Subcutaneous abdominal adipose tissue (tissue), 5 donors: ENCODE results near the gene IRF2.

Source experiments
- H3K27ac ChIP-seq: one replicate; pipeline ENCODE4 v1.7.0; 2013; ENCODE audit warnings: low read depth, mild to moderate bottlenecking, inconsistent platforms, low read length, moderate library complexity
- H3K27me3 ChIP-seq, 5 donors: one replicate each; pipeline ENCODE4 v1.7.0; 2013; ENCODE audit warnings: low read length in 5 of 5, inconsistent platforms in 1 of 5; ENCODE audit not compliant: control insufficient read depth in 5 of 5, insufficient read depth in 4 of 5
- H3K36me3 ChIP-seq, 5 donors: one replicate each; pipeline ENCODE4 v1.7.0; 2013; ENCODE audit warnings: low read length in 5 of 5; ENCODE audit not compliant: control insufficient read depth in 5 of 5, insufficient read depth in 5 of 5
- H3K4me1 ChIP-seq, 5 donors: one replicate each; pipeline ENCODE4 v1.7.0; 2013; ENCODE audit warnings: low read length in 5 of 5, mild to moderate bottlenecking in 3 of 5, moderate library complexity in 1 of 5; ENCODE audit not compliant: control insufficient read depth in 5 of 5, insufficient read depth in 5 of 5
- H3K4me3 ChIP-seq, 5 donors: one replicate each; pipeline ENCODE4 v1.7.0; 2013; ENCODE audit warnings: low read length in 5 of 5, low read depth in 1 of 5
- H3K9ac ChIP-seq, 5 donors: one replicate each; pipeline ENCODE4 v1.7.0; 2013; ENCODE audit warnings: low read length in 5 of 5, mild to moderate bottlenecking in 4 of 5, moderate library complexity in 3 of 5
- H3K9me3 ChIP-seq, 5 donors: one replicate each; pipeline ENCODE4 v1.7.0; 2013; ENCODE audit warnings: low read length in 5 of 5; ENCODE audit not compliant: control insufficient read depth in 5 of 5
- donor health status: healthy.
- donor health status: healthy.
- donor health status: healthy.
- donor health status: healthy.
- donor health status: healthy.

IRF2 gene

GRCh38 chr4:184395971-184396391 lies 78.4 kb downstream of the IRF2 start:
- Histone ChIP-seq H3K9ac (peak overlapping the region in 1 of 5 donors; percentile 3), H3K4me1 (peaks cover 5 to 50% (median 46%) of the 10 kb centered on the region in 5 donors), H3K27ac (no peak overlapping the region), H3K36me3 (peaks cover 0 to 65% (median 50%) of the 10 kb centered on the region in 5 donors), H3K4me3 (no peak overlapping the region), H3K9me3 (no peaks in the 10 kb centered on the region), H3K27me3 (no peaks in the 10 kb centered on the region)

DNA sequence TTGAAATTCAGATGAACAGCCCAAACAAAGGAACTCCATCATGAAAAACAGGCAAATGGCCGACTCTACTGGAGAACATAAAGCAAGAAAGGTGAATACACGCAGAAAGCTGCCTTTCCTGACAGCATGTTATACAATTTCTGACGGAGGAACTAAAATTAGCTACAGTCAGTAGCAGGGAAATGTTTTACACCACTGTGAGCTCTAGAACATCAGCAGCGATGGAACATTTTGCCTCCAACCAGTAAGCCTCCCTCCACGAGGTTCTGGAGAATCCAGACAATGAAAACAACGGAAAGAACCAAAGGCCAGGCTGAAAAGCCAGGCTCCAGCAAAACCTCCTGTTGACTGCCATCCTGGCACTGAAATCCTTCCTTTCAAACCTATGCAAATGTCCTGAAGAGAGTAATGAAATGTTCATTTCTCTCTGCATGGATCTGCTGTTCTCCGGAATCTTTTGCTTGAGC lies 78.9 kb downstream of the IRF2 start:
- Histone ChIP-seq H3K4me3 (no peak overlapping the region), H3K4me1 (peaks cover 5 to 49% (median 48%) of the 10 kb centered on the region in 5 donors), H3K27ac (no peak overlapping the region), H3K36me3 (peaks cover 0 to 69% (median 55%) of the 10 kb centered on the region in 5 donors), H3K27me3 (no peaks in the 10 kb centered on the region), H3K9ac (peak overlapping the region in 1 of 5 donors; percentile 3), H3K9me3 (no peaks in the 10 kb centered on the region)

DNA sequence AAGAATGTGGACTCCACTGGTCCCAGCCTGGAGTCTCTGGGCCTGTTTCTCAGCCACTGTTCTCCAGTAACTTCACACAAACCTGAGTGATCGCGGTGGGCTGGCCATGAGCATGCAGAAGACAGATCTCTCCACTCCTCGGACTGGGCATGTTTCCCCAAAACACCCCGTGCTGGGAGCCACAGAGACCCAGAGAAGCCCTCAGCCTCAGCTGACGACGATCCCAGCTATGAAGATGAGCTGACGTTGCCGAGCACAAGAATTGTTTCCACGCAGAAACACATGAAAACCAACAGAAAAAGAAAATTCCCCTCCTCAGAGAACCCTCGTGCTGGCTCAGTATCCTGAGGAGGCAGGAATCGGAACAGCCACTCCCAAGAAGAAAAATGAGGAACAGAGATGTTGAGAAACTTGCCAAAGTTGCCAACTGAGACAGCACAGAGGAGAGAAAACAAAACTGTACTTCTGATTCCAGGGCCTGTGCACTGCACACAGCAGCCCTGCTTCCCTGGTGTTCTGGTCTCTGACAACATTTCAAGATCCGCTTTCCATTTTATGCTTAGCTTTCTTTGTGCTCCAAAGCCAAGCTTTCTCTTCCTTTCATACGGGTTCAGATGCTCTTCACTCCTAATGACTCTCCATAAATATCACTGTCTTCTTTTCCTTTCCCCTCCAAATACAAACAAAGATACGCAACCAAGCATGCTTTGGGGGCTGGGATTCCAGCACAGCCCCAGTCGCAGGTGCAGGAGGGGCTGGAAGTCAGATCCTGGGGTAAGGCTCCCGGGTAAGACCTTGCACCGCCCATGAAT lies 81.4 kb downstream of the IRF2 start:
- H3K27ac ChIP-seq = peak overlapping the region; percentile 73
- no peaks in the 10 kb centered on the region for H3K9me3 ChIP-seq
- H3K4me3 ChIP-seq = peak overlapping the region; percentile 25 to 61 (median 29)
- peaks cover 5 to 53% (median 48%) of the 10 kb centered on the region in 5 donors for H3K4me1 ChIP-seq
- peaks cover 0 to 77% (median 71%) of the 10 kb centered on the region in 5 donors for H3K36me3 ChIP-seq
- H3K9ac ChIP-seq = peak overlapping the region in 2 of 5 donors; percentile 28 to 43
- H3K27me3 ChIP-seq = no peaks in the 10 kb centered on the region

DNA sequence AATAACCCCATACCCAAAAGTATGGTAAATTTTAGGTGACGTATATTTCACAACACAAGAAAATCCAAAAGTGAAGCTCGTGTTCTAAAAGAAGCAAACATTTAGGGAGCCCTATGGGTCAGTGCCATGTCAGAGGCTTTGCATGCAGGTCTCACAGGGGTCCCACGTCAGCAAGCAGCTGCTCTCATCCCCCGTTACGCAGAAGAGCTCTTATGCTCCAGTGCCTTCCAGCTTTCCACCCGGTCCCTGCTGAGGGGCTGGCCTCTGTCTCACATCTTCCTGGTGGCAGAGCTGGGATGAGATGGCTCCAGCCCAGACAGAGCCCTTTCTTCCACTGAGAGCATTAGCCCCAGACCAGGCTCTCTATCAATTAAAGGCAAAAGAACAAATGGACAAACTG lies 82.0 kb downstream of the IRF2 start:
- Histone ChIP-seq H3K9me3 (no peaks in the 10 kb centered on the region), H3K9ac (peak overlapping the region in 1 of 5 donors; percentile 28), H3K27ac (peak overlapping the region; percentile 73), H3K4me3 (peak overlapping the region; percentile 25 to 61 (median 29)), H3K4me1 (peaks cover 5 to 51% (median 45%) of the 10 kb centered on the region in 5 donors), H3K36me3 (peaks cover 0 to 75% (median 66%) of the 10 kb centered on the region in 5 donors), H3K27me3 (no peaks in the 10 kb centered on the region)

DNA sequence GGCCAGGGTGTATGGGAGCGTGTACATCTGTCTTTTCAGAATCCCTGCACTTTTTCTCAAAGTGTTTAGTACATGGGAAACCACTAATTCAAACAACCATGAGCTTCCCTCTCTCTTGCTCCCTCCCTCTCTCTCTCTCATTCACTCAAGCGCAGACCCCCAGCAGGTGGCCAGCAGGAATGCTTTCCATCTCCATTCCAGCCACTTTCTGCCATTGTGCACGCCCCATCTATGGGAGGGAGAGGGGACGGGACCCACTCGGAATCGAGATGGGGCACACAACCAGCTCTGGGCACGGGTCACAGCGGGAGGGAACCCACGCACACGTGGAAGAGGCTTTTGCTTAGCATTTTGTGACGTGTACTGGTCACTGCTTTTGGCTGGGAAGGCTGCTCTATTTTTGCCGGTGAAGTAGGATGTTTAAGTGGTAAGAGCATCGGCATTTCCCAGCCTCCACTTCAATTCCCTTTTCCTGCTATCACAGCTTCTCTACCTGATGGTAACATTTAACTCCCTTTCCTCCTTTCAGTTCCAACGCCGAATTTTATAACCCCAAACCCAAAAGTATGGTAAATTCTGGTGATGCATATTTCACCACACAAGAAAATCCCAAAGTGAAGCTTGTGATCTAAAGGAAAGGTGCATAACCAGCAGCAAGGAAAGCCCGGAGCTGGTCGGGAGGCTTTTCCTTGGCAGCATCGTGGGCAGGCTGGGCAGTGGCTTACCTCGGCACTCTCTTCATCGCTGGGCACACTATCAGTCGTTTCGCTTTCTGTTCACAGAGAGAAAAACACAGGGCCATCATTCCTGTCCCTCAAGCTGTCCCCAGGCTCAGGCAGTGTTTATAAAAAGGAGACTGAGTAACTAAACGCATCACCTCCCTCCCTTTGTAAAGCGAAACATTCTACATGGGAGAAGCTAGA lies 84.1 kb downstream of the IRF2 start:
- H3K27me3 ChIP-seq = no peaks in the 10 kb centered on the region
- peaks cover 7 to 61% (median 46%) of the 10 kb centered on the region in 5 donors for H3K4me1 ChIP-seq
- H3K9me3 ChIP-seq = no peaks in the 10 kb centered on the region
- H3K9ac ChIP-seq = no peak overlapping the region
- no peak overlapping the region for H3K27ac ChIP-seq
- peaks cover 0 to 72% (median 64%) of the 10 kb centered on the region in 5 donors for H3K36me3 ChIP-seq
- H3K4me3 ChIP-seq = no peak overlapping the region

DNA sequence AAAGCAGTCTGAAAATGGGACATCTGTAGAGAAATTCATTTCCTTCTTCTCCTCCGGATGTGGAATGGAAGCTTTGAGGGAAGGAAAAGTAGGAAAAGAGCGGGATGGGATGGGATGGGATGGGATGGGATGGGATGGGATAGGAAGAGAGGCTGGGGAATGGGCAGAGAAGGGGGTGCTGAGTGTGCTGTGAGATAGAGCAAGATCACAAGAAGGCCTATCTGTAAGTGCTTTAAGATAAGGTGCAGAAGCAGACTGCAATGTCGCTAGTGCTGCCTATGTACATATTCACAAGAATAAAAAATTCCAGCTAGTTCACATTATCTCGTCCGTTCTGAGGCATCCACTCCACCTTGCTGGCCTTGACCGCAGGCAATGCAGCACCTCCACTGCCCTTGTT lies 86.2 kb downstream of the IRF2 start:
- Histone ChIP-seq H3K9ac (no peak overlapping the region), H3K27me3 (no peaks in the 10 kb centered on the region), H3K4me1 (peaks cover 15 to 70% (median 51%) of the 10 kb centered on the region in 5 donors), H3K4me3 (no peak overlapping the region), H3K36me3 (peaks cover 0 to 63% (median 54%) of the 10 kb centered on the region in 5 donors), H3K27ac (no peak overlapping the region), H3K9me3 (no peaks in the 10 kb centered on the region)

DNA sequence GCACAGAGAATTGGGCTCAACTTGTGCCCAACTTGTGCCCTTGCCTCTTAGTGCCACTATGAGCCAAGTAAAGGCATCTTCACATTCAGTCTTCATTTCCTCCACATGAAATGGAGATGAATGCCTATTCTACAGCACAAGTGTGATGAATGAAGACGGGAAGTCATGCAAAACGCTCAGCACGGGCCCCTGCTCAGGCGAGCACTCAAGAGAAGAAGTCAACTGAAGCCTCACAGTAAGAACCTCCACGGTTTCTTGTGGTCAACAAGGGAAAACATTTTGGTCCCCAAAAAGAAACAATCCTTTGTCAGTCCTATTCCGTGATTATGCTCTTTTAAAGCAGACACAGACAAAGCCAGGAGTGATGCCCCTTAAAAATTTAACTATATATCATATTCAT lies 87.0 kb downstream of the IRF2 start:
- Histone ChIP-seq H3K4me1 (peaks cover 11 to 70% (median 51%) of the 10 kb centered on the region in 5 donors), H3K27ac (peak overlapping the region; percentile 61), H3K9ac (peak overlapping the region in 1 of 5 donors; percentile 16), H3K9me3 (no peaks in the 10 kb centered on the region), H3K27me3 (no peaks in the 10 kb centered on the region), H3K36me3 (peaks cover 0 to 58% (median 47%) of the 10 kb centered on the region in 5 donors), H3K4me3 (no peak overlapping the region)

GRCh38 chr4:184386271-184386781 lies 88.0 kb downstream of the IRF2 start:
- Histone ChIP-seq H3K27me3 (no peaks in the 10 kb centered on the region), H3K4me1 (peaks cover 11 to 65% (median 51%) of the 10 kb centered on the region in 5 donors), H3K9me3 (no peaks in the 10 kb centered on the region), H3K27ac (peak overlapping the region; percentile 61), H3K36me3 (peaks cover 0 to 48% (median 40%) of the 10 kb centered on the region in 5 donors), H3K4me3 (peak overlapping the region in 1 of 5 donors; percentile 7), H3K9ac (no peak overlapping the region)

- Histone ChIP-seq H3K27me3 (no peaks in the 10 kb centered on the region), H3K4me1 (peaks cover 11 to 63% (median 57%) of the 10 kb centered on the region in 5 donors), H3K9me3 (no peaks in the 10 kb centered on the region), H3K36me3 (peaks cover 0 to 42% (median 34%) of the 10 kb centered on the region in 5 donors), H3K27ac (peak overlapping the region; percentile 61), H3K9ac (no peak overlapping the region), H3K4me3 (peak overlapping the region in 1 of 5 donors; percentile 7)
These were observed 88.6 kb downstream of the IRF2 start for GRCh38 chr4:184385705-184386141.
